PC-9 (cell line): ENCODE results near the gene CD99L2. TPM values are rescaled to one million over a fixed set of nuclear protein-coding genes. Genes with fewer than 3 reads are reported as not detected.
"Not testable (repeated sequence)": the region's sequence is repeated elsewhere in the genome, so short reads cannot be mapped to it uniquely, and the experiment has no call there.

Source experiments
- BruUV-seq: library from RNA; stranded (reverse); fragments of 400-500 nt; replicated peaks from 2 replicates; lab custom pipeline; 2021; lab: Mats Ljungman, UMichigan
- CTCF ChIA-PET: fragments of 300-600 bp; sonication (Branson Sonifier 250); formaldehyde crosslinking; loops from one replicate; lab custom pipeline; 2022; ENCODE audit warnings: antibody characterized with exemption; lab: Charles Lee
- POLR2A ChIA-PET: fragments of 300-600 bp; sonication (Branson Sonifier 250); formaldehyde crosslinking; loops from one replicate; lab custom pipeline; 2022; ENCODE audit warnings: antibody characterized with exemption; ENCODE audit not compliant: unreplicated experiment; lab: Charles Lee
- DNase-seq, 2 experiments: peaks; one replicate each; pipeline versions ENCODE4 v3.0.0 to v3.0.0-alpha.2; 2015 to 2022; ENCODE audit warnings: mixed read lengths in 1 of 2
- H2AFZ ChIP-seq: fragments of 200-600 bp; sonication (generic); 2 replicates; pipeline ENCODE4 v1.8.1; 2017; ENCODE audit warnings: antibody characterized with exemption
- H3F3A ChIP-seq: fragments of 200-600 bp; sonication (generic); 2 replicates; pipeline ENCODE4 v1.8.1; 2017; ENCODE audit warnings: antibody characterized with exemption, mild to moderate bottlenecking, low read depth; ENCODE audit not compliant: insufficient read depth
- H3K27ac ChIP-seq: fragments of 200-600 bp; sonication (generic); 2 replicates; pipeline ENCODE4 v1.6.1; 2016; ENCODE audit warnings: mixed run types
- H3K27me3 ChIP-seq: fragments of 200-600 bp; sonication (generic); 2 replicates; pipeline ENCODE4 v1.6.1; 2016; ENCODE audit warnings: low read depth, mixed run types; ENCODE audit not compliant: insufficient read depth
- H3K36me3 ChIP-seq: fragments of 200-600 bp; sonication (generic); 2 replicates; pipeline ENCODE4 v1.6.1; 2016; ENCODE audit warnings: low read depth, mixed run types
- H3K4me1 ChIP-seq: fragments of 200-600 bp; sonication (generic); replicated peaks from 2 replicates; pipeline ENCODE4 v1.6.1; 2016; ENCODE audit warnings: mixed run types; ENCODE audit not compliant: insufficient read depth
- H3K4me2 ChIP-seq: fragments of 200-600 bp; sonication (generic); 2 replicates; pipeline ENCODE4 v1.6.1; 2017; ENCODE audit warnings: mixed run types
- H3K4me3 ChIP-seq: fragments of 200-600 bp; sonication (generic); 2 replicates; pipeline ENCODE4 v1.6.1; 2016; ENCODE audit warnings: mixed run types
- H3K79me2 ChIP-seq: fragments of 200-600 bp; sonication (generic); 2 replicates; pipeline ENCODE4 v1.6.1; 2017; ENCODE audit warnings: low read depth, mixed run types
- H3K9me2 ChIP-seq: fragments of 200-600 bp; sonication (generic); 2 replicates; pipeline ENCODE4 v1.8.1; 2017; ENCODE audit warnings: mild to moderate bottlenecking; ENCODE audit not compliant: insufficient read depth
- H3K9me3 ChIP-seq: fragments of 200-600 bp; sonication (generic); 2 replicates; pipeline ENCODE4 v1.8.1; 2016; ENCODE audit warnings: low read depth; ENCODE audit not compliant: insufficient read depth
- H4K20me1 ChIP-seq: fragments of 200-600 bp; sonication (generic); 2 replicates; pipeline ENCODE4 v1.8.1; 2017; ENCODE audit not compliant: insufficient read depth
- CTCF ChIP-seq: fragments of 200-600 bp; sonication (generic); conservative IDR thresholded peaks from 2 replicates; pipeline ENCODE4 v1.6.1; 2017; ENCODE audit warnings: mixed run types, antibody characterized with exemption, mild to moderate bottlenecking, moderate library complexity
- EZH2 ChIP-seq: fragments of 200-600 bp; sonication (generic); IDR thresholded peaks from 2 replicates; pipeline ENCODE4 v1.8.0; 2017; ENCODE audit warnings: antibody characterized with exemption, low read depth
- intact Hi-C: fragments of 100-400 bp; cut with micrococcal nuclease; formaldehyde crosslinking; loops from one replicate; pipeline ENCODE4 v1.10.0; 2022; ENCODE audit not compliant: unreplicated experiment
- total RNA-seq: library from RNA; stranded (reverse); gene quantifications from 2 replicates; pipeline ENCODE4 v1.2.3, GENCODE V29; 2021

CD99L2 gene
- total RNA-seq, 1 experiment from 2014 or later: 22.5 TPM

- Histone ChIP-seq H3K27ac (no peak overlapping the region), H3K9me2 (no peaks in the 10 kb centered on the region), H3K27me3 (no peaks in the 10 kb centered on the region), H3F3A (no peaks in the 10 kb centered on the region), H3K4me2 (no peak overlapping the region), H3K4me3 (no peak overlapping the region), H2AFZ (no peak overlapping the region), H3K36me3 (no peaks in the 10 kb centered on the region), H4K20me1 (peaks cover 12% of the 10 kb centered on the region), H3K4me1 (no peaks in the 10 kb centered on the region), H3K9me3 (no peaks in the 10 kb centered on the region), H3K79me2 (peaks cover 23% of the 10 kb centered on the region)
- TF ChIP-seq CTCF: no peak
- no peak for TF ChIP-seq EZH2
- ChIA-PET POLR2A (no interaction called here), CTCF (no interaction called here)
- no TSS peak for BruUV-seq
- DNase-seq: no peak
- intact Hi-C loops: no loop called here
Measured at GRCh38 chrX:150889131-150889530, 9.3 kb downstream of the CD99L2 start.

GRCh38 chrX:150887906-150888465 is 10.5 kb downstream of the CD99L2 start:
- Histone ChIP-seq H3F3A (no peaks in the 10 kb centered on the region), H3K27ac (no peak overlapping the region), H3K9me3 (no peaks in the 10 kb centered on the region), H3K4me1 (no peaks in the 10 kb centered on the region), H3K9me2 (no peaks in the 10 kb centered on the region), H3K27me3 (no peaks in the 10 kb centered on the region), H2AFZ (no peak overlapping the region), H4K20me1 (peaks cover 12% of the 10 kb centered on the region), H3K79me2 (peaks cover 34% of the 10 kb centered on the region), H3K4me2 (no peak overlapping the region), H3K4me3 (no peak overlapping the region), H3K36me3 (no peaks in the 10 kb centered on the region)
- DNase-seq: no peak
- intact Hi-C loops: no loop called here
- TF ChIP-seq EZH2: no peak
- no peak for TF ChIP-seq CTCF
- CTCF ChIA-PET: no interaction called here
- no TSS peak for BruUV-seq
- POLR2A ChIA-PET: interaction anchor here (0.6 kb wide), 1 partner anchor 55 kb away, joined by 5 read pairs; no protein-coding TSS in a partner anchor

GRCh38 chrX:150887268-150887667 is 11.2 kb downstream of the CD99L2 start:
- H3K9me2 ChIP-seq, BruUV-seq, H3K4me1 ChIP-seq, H3K9me3 ChIP-seq, H3K4me2 ChIP-seq, intact Hi-C loops, H3K36me3 ChIP-seq, POLR2A ChIA-PET, DNase-seq, H3K27me3 ChIP-seq, H2AFZ ChIP-seq, CTCF ChIA-PET, H3K4me3 ChIP-seq, H3K27ac ChIP-seq, H3F3A ChIP-seq: not testable (repeated sequence)
- peaks cover 39% of the 10 kb centered on the region for H3K79me2 ChIP-seq
- peaks cover 12% of the 10 kb centered on the region for H4K20me1 ChIP-seq

- Histone ChIP-seq H3F3A (no peaks in the 10 kb centered on the region), H4K20me1 (peaks cover 12% of the 10 kb centered on the region), H3K79me2 (peaks cover 39% of the 10 kb centered on the region), H3K4me3 (no peak overlapping the region), H2AFZ (no peak overlapping the region), H3K27me3 (no peaks in the 10 kb centered on the region), H3K4me2 (no peak overlapping the region), H3K27ac (no peak overlapping the region), H3K9me2 (no peaks in the 10 kb centered on the region), H3K4me1 (no peaks in the 10 kb centered on the region), H3K9me3 (no peaks in the 10 kb centered on the region), H3K36me3 (no peaks in the 10 kb centered on the region)
- ChIA-PET POLR2A (no interaction called here), CTCF (no interaction called here)
- intact Hi-C loops: no loop called here
- no peak for DNase-seq
- TF ChIP-seq EZH2 (no peak), CTCF (no peak)
- no TSS peak for BruUV-seq
Measured at GRCh38 chrX:150886381-150886780, 12.1 kb downstream of the CD99L2 start.
